HAP-1 (cell line): Measurements from ENCODE around the gene TTC9C.

ENCODE experiments used
- DNase-seq, 2 experiments: peaks; one replicate each; pipeline ENCODE4 v3.0.0-alpha.2; 2016 to 2020; ENCODE audit warnings: low spot score in 2 of 2
- H3K27me3 ChIP-seq: fragments of 250-450 bp; sonication (Bioruptor Pico); 2 replicates; pipeline ENCODE4 v1.5.1; 2020; ENCODE audit warnings: low read depth, mild to moderate bottlenecking, moderate library complexity
- H3K36me3 ChIP-seq: fragments of 250-450 bp; sonication (Bioruptor Pico); replicated peaks from 2 replicates; pipeline ENCODE4 v1.5.1; 2020; ENCODE audit warnings: mild to moderate bottlenecking
- H3K4me1 ChIP-seq: fragments of 250-450 bp; sonication (Bioruptor Pico); 2 replicates; pipeline ENCODE4 v1.5.1; 2020; ENCODE audit warnings: mild to moderate bottlenecking
- H3K4me3 ChIP-seq: fragments of 250-450 bp; sonication (Bioruptor Pico); 2 replicates; pipeline ENCODE4 v1.5.1; 2020; ENCODE audit warnings: mild to moderate bottlenecking, moderate library complexity
- H3K9me3 ChIP-seq: fragments of 250-450 bp; sonication (Bioruptor Pico); 2 replicates; pipeline ENCODE4 v1.5.1; 2020; ENCODE audit warnings: mild to moderate bottlenecking, moderate library complexity
- in situ Hi-C: fragments of 300-500 bp; cut with MboI; formaldehyde crosslinking; loops from 3 replicates; pipeline ENCODE4 v1.14.3; 2020; ENCODE audit warnings: low sequenced_read_pairs, inconsistent platforms, mixed read lengths

TTC9C gene

GRCh38 chr11:62705413-62705812 lies 22.9 kb upstream of the TTC9C start:
- Histone ChIP-seq H3K9me3 (no peaks in the 10 kb centered on the region), H3K4me1 (peaks cover 11% of the 10 kb centered on the region), H3K27me3 (no peaks in the 10 kb centered on the region), H3K4me3 (peak overlapping the region; percentile 68), H3K36me3 (peaks cover 73% of the 10 kb centered on the region)
- no peak for DNase-seq
- in situ Hi-C loops, result no loop called here

GRCh38 chr11:62705880-62706849 lies 22.1 kb upstream of the TTC9C start:
- peaks cover 11% of the 10 kb centered on the region for H3K4me1 ChIP-seq
- peak; percentile 84 to 94 for DNase-seq
- H3K36me3 ChIP-seq, result peaks cover 73% of the 10 kb centered on the region
- peak overlapping the region; percentile 68 for H3K4me3 ChIP-seq
- in situ Hi-C loops, result no loop called here
- H3K9me3 ChIP-seq, result no peaks in the 10 kb centered on the region
- H3K27me3 ChIP-seq, result no peaks in the 10 kb centered on the region

GRCh38 chr11:62706850-62707247 lies 21.4 kb upstream of the TTC9C start:
- peaks cover 11% of the 10 kb centered on the region for H3K4me1 ChIP-seq
- H3K9me3 ChIP-seq, result no peaks in the 10 kb centered on the region
- no peak overlapping the region for H3K4me3 ChIP-seq
- no peaks in the 10 kb centered on the region for H3K27me3 ChIP-seq
- in situ Hi-C loops, result no loop called here
- peaks cover 73% of the 10 kb centered on the region for H3K36me3 ChIP-seq
- DNase-seq, result no peak

- no peaks in the 10 kb centered on the region for H3K9me3 ChIP-seq
- in situ Hi-C loops, result no loop called here
- H3K27me3 ChIP-seq, result no peaks in the 10 kb centered on the region
- peaks cover 11% of the 10 kb centered on the region for H3K4me1 ChIP-seq
- DNase-seq, result peak in 1 of 2 experiments; percentile 51
- H3K36me3 ChIP-seq, result peaks cover 73% of the 10 kb centered on the region
- peak within 1 kb of the TSS; percentile 68 for H3K4me3 ChIP-seq
Measured at GRCh38 chr11:62707277-62707861, 20.9 kb upstream of the TTC9C start, which contains the start of the genes BSCL2 and GNG3. TSS of gene BSCL2 (minus strand) at chr11:62707424. CDS start at chr11:62707195, 229 bp downstream. TSS of gene GNG3 (plus strand) at chr11:62707676. CDS start at chr11:62708296, 620 bp downstream.

- peaks cover 81% of the 10 kb centered on the region for H3K36me3 ChIP-seq
- H3K4me3 ChIP-seq, result no peak overlapping the region
- in situ Hi-C loops, result no loop called here
- DNase-seq, result no peak
- peaks cover 11% of the 10 kb centered on the region for H3K4me1 ChIP-seq
- H3K27me3 ChIP-seq, result no peaks in the 10 kb centered on the region
- no peaks in the 10 kb centered on the region for H3K9me3 ChIP-seq
Measured at GRCh38 chr11:62708392-62708791, 19.9 kb upstream of the TTC9C start.

GRCh38 chr11:62708793-62709192 lies 19.5 kb upstream of the TTC9C start:
- Histone ChIP-seq H3K9me3 (no peaks in the 10 kb centered on the region), H3K4me1 (peaks cover 11% of the 10 kb centered on the region), H3K4me3 (no peak overlapping the region), H3K27me3 (no peaks in the 10 kb centered on the region), H3K36me3 (peaks cover 81% of the 10 kb centered on the region)
- in situ Hi-C loops, result no loop called here
- no peak for DNase-seq

- H3K9me3 ChIP-seq, result no peaks in the 10 kb centered on the region
- no peak for DNase-seq
- in situ Hi-C loops, result no loop called here
- no peaks in the 10 kb centered on the region for H3K27me3 ChIP-seq
- H3K36me3 ChIP-seq, result peaks cover 85% of the 10 kb centered on the region
- H3K4me3 ChIP-seq, result no peak overlapping the region
- peaks cover 11% of the 10 kb centered on the region for H3K4me1 ChIP-seq
Measured at GRCh38 chr11:62709247-62710000, 18.9 kb upstream of the TTC9C start.

GRCh38 chr11:62710001-62710345 lies 18.3 kb upstream of the TTC9C start:
- no peaks in the 10 kb centered on the region for H3K27me3 ChIP-seq
- H3K4me1 ChIP-seq, result peaks cover 11% of the 10 kb centered on the region
- H3K36me3 ChIP-seq, result peaks cover 85% of the 10 kb centered on the region
- H3K4me3 ChIP-seq, result no peak overlapping the region
- DNase-seq, result no peak
- H3K9me3 ChIP-seq, result no peaks in the 10 kb centered on the region
- in situ Hi-C loops, result no loop called here

GRCh38 chr11:62712276-62712812 lies 15.9 kb upstream of the TTC9C start:
- no peaks in the 10 kb centered on the region for H3K4me1 ChIP-seq
- no peak overlapping the region for H3K4me3 ChIP-seq
- DNase-seq, result no peak
- in situ Hi-C loops, result no loop called here
- H3K36me3 ChIP-seq, result peaks cover 94% of the 10 kb centered on the region
- H3K9me3 ChIP-seq, result no peaks in the 10 kb centered on the region
- H3K27me3 ChIP-seq, result no peaks in the 10 kb centered on the region

- no peaks in the 10 kb centered on the region for H3K9me3 ChIP-seq
- no peaks in the 10 kb centered on the region for H3K27me3 ChIP-seq
- peaks cover 94% of the 10 kb centered on the region for H3K36me3 ChIP-seq
- H3K4me3 ChIP-seq, result no peak overlapping the region
- in situ Hi-C loops, result no loop called here
- no peaks in the 10 kb centered on the region for H3K4me1 ChIP-seq
- DNase-seq, result no peak
Measured at GRCh38 chr11:62712861-62713260, 15.4 kb upstream of the TTC9C start.

- H3K27me3 ChIP-seq, result no peaks in the 10 kb centered on the region
- no peaks in the 10 kb centered on the region for H3K9me3 ChIP-seq
- no peaks in the 10 kb centered on the region for H3K4me1 ChIP-seq
- H3K36me3 ChIP-seq, result peaks cover 94% of the 10 kb centered on the region
- H3K4me3 ChIP-seq, result no peak overlapping the region
- in situ Hi-C loops, result no loop called here
- no peak for DNase-seq
Measured at GRCh38 chr11:62713343-62713742, 14.9 kb upstream of the TTC9C start.

GRCh38 chr11:62715150-62716130 lies 12.8 kb upstream of the TTC9C start:
- no peaks in the 10 kb centered on the region for H3K9me3 ChIP-seq
- no peak overlapping the region for H3K4me3 ChIP-seq
- in situ Hi-C loops, result no loop called here
- no peaks in the 10 kb centered on the region for H3K4me1 ChIP-seq
- DNase-seq, result no peak
- H3K27me3 ChIP-seq, result no peaks in the 10 kb centered on the region
- H3K36me3 ChIP-seq, result peaks cover 93% of the 10 kb centered on the region

- Histone ChIP-seq H3K9me3 (no peaks in the 10 kb centered on the region), H3K4me3 (no peak overlapping the region), H3K27me3 (no peaks in the 10 kb centered on the region), H3K4me1 (no peaks in the 10 kb centered on the region), H3K36me3 (peaks cover 90% of the 10 kb centered on the region)
- DNase-seq, result no peak
- in situ Hi-C loops, result no loop called here
Measured at GRCh38 chr11:62716206-62716605, 12.1 kb upstream of the TTC9C start.
